Mesendoderm (in vitro differentiated cells): ENCODE results near the gene GGT5.

Source experiments
- DNase-seq: peaks from one replicate; pipeline ENCODE4 v3.0.0; 2013
- H2AK5ac ChIP-seq: 2 replicates; pipeline ENCODE4 v1.6.1; 2013; ENCODE audit warnings: low read length, inconsistent platforms
- H2BK120ac ChIP-seq: 2 replicates; pipeline ENCODE4 v1.6.1; 2013; ENCODE audit warnings: low read depth, mild to moderate bottlenecking, low read length, moderate library complexity, mixed read lengths
- H2BK15ac ChIP-seq: replicated peaks from 2 replicates; pipeline ENCODE4 v1.6.1; 2013; ENCODE audit warnings: low read depth, mild to moderate bottlenecking, moderate library complexity
- H2BK5ac ChIP-seq: 2 replicates; pipeline ENCODE4 v1.6.1; 2013; ENCODE audit warnings: low read length, inconsistent platforms
- H3K18ac ChIP-seq: 2 replicates; pipeline ENCODE4 v1.6.1; 2013; ENCODE audit warnings: mild to moderate bottlenecking, low read length, mixed read lengths
- H3K23ac ChIP-seq: one replicate; pipeline ENCODE4 v1.6.1; 2013; ENCODE audit warnings: low read length
- H3K27ac ChIP-seq: 2 replicates; pipeline ENCODE4 v1.5.1; 2013; ENCODE audit warnings: low read depth, mild to moderate bottlenecking, inconsistent platforms, low read length, moderate library complexity
- H3K27me3 ChIP-seq: 2 replicates; pipeline ENCODE4 v1.6.1; 2013; ENCODE audit warnings: low read length, control low read depth, mild to moderate bottlenecking, inconsistent platforms; ENCODE audit not compliant: insufficient read depth, poor library complexity
- H3K36me3 ChIP-seq: 2 replicates; pipeline ENCODE4 v1.6.1; 2013; ENCODE audit warnings: low read length, inconsistent platforms; ENCODE audit not compliant: control insufficient read depth, insufficient read depth
- H3K4ac ChIP-seq: one replicate; pipeline ENCODE4 v1.6.1; 2013; ENCODE audit warnings: low read depth, mild to moderate bottlenecking, low read length, moderate library complexity
- H3K4me1 ChIP-seq: 2 replicates; pipeline ENCODE4 v1.6.1; 2013; ENCODE audit warnings: low read depth, low read length, inconsistent platforms; ENCODE audit not compliant: control insufficient read depth
- H3K4me2 ChIP-seq: 2 replicates; pipeline ENCODE4 v1.6.1; 2013; ENCODE audit warnings: low read length
- H3K4me3 ChIP-seq: 2 replicates; pipeline ENCODE4 v1.5.1; 2013; ENCODE audit warnings: mild to moderate bottlenecking, low read length
- H3K56ac ChIP-seq: one replicate; pipeline ENCODE4 v1.6.1; 2013; ENCODE audit warnings: low read length
- H3K79me1 ChIP-seq: 2 replicates; pipeline ENCODE4 v1.6.1; 2013; ENCODE audit warnings: low read length, inconsistent platforms
- H3K79me2 ChIP-seq: 2 replicates; pipeline ENCODE4 v1.6.1; 2013; ENCODE audit warnings: mild to moderate bottlenecking, low read length; ENCODE audit not compliant: control insufficient read depth, insufficient read depth
- H3K9ac ChIP-seq: 2 replicates; pipeline ENCODE4 v1.6.1; 2013; ENCODE audit warnings: low read length, inconsistent platforms
- H4K5ac ChIP-seq: one replicate; pipeline ENCODE4 v1.6.1; 2013; ENCODE audit warnings: low read length
- H4K8ac ChIP-seq: one replicate; pipeline ENCODE4 v1.6.1; 2013; ENCODE audit warnings: low read depth, mild to moderate bottlenecking, control low read depth, low read length, moderate library complexity
- WGBS: extraction: QIAGEN DNeasy Blood & Tissue Kit; methylation state at CpG from one replicate; pipeline ENCODE4 v1.1.7; 2013; ENCODE audit warnings: low lambda C conversion rate, missing lambda C conversion rate; ENCODE audit not compliant: insufficient coverage; ENCODE audit errors: extremely low coverage; 5-methylcytosine and 5-hydroxymethylcytosine counted together

GGT5 gene

DNA sequence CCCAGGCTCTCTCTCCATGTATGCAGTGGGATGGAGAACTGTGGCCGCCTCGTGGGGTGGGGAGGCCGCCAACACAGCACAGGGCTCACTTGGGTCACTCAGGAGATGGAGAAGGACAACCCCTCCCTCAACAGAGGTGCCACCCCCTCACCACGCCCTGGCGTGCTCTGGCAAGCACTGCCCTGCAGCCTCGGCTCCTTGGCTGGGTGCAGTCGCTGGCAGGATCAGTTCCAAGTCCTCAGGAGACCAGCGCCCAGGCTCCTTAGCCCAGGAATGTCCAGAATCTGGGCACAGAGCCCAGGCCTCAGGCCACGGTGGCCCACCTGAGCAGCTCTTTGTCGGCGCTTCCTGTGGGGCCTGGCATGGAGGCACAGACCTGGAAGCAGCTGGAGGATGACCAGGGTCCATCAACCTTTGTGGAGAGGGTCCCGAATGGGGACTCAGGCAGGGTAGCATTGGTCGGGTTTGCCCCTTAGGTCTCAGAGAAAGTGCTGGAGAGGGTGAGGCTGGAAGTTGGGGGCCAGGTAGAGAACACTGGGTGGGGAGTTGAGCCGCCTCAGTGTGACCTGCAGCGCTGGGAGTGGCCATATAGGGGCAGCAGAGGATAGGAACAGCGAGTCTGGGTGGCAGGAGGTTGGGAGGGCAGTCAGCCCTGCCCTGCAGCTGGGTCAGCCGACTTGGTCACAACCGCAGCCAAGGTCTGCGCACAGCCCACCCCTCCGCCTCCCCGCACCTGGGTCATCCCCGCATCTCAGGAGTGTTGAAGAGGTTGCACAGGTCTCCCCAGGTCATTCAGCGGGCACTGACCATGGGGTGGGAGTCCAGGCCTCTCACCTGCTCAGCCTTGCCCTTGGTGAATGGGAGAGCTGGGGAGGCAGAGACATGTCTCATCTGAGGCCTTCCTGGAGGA is 55.4 kb downstream of the GGT5 start:
- Histone ChIP-seq H3K79me1 (no peaks in the 10 kb centered on the region), H3K4me1 (no peaks in the 10 kb centered on the region), H3K79me2 (no peaks in the 10 kb centered on the region), H3K4me2 (no peak overlapping the region), H3K4me3 (no peak overlapping the region), H3K18ac (no peak overlapping the region), H3K27me3 (no peaks in the 10 kb centered on the region), H2BK120ac (no peak overlapping the region), H2BK15ac (no peak overlapping the region), H2BK5ac (no peak overlapping the region), H3K27ac (no peak overlapping the region), H3K9ac (no peak overlapping the region), H4K5ac (no peak overlapping the region), H3K36me3 (no peaks in the 10 kb centered on the region), H2AK5ac (no peak overlapping the region), H3K4ac (no peak overlapping the region), H3K56ac (no peak overlapping the region), H3K23ac (no peak overlapping the region), H4K8ac (no peak overlapping the region)
- WGBS, result no CpG with 5 or more reads among the region's 23 CpGs
- DNase-seq, result peak; percentile 56

DNA sequence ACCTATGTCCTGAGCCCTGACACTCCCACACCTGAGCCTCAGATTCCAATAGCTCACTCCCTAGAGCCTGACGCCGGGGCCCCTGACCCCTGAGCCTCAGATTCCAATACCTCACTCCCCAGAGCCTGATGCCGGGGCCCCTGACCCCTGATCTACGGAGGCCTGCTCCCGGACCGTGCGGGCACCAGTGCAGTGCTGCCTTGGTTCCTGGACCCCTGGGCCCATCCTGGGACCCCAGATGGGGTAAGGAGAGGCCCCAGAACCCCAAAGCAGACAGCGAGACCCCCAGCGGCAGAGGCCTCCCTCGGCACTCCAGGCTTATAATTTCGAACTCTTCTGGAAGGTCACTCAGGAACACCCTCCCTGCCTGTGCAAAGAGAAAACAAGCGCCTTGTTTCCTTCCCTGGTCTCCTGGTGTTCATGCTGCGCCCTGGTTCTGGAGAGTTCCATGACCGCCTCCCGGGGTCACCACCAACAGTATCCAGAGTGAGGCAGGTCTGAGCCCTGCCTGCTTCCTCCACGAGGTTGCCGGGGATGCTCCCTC is 56.1 kb downstream of the GGT5 start:
- H2BK120ac ChIP-seq, result no peak overlapping the region
- H3K36me3 ChIP-seq, result no peaks in the 10 kb centered on the region
- no peak overlapping the region for H3K4me3 ChIP-seq
- no peak overlapping the region for H3K9ac ChIP-seq
- H2BK5ac ChIP-seq, result no peak overlapping the region
- H3K18ac ChIP-seq, result no peak overlapping the region
- no peak overlapping the region for H3K4me2 ChIP-seq
- no peak overlapping the region for H3K23ac ChIP-seq
- no peaks in the 10 kb centered on the region for H3K79me1 ChIP-seq
- no peak for DNase-seq
- H3K27ac ChIP-seq, result no peak overlapping the region
- H3K4ac ChIP-seq, result no peak overlapping the region
- H3K27me3 ChIP-seq, result no peaks in the 10 kb centered on the region
- no peaks in the 10 kb centered on the region for H3K79me2 ChIP-seq
- no peak overlapping the region for H2AK5ac ChIP-seq
- no peak overlapping the region for H4K5ac ChIP-seq
- WGBS, result no CpG with 5 or more reads among the region's 17 CpGs
- no peaks in the 10 kb centered on the region for H3K4me1 ChIP-seq
- H2BK15ac ChIP-seq, result no peak overlapping the region
- H4K8ac ChIP-seq, result no peak overlapping the region
- no peak overlapping the region for H3K56ac ChIP-seq

DNA sequence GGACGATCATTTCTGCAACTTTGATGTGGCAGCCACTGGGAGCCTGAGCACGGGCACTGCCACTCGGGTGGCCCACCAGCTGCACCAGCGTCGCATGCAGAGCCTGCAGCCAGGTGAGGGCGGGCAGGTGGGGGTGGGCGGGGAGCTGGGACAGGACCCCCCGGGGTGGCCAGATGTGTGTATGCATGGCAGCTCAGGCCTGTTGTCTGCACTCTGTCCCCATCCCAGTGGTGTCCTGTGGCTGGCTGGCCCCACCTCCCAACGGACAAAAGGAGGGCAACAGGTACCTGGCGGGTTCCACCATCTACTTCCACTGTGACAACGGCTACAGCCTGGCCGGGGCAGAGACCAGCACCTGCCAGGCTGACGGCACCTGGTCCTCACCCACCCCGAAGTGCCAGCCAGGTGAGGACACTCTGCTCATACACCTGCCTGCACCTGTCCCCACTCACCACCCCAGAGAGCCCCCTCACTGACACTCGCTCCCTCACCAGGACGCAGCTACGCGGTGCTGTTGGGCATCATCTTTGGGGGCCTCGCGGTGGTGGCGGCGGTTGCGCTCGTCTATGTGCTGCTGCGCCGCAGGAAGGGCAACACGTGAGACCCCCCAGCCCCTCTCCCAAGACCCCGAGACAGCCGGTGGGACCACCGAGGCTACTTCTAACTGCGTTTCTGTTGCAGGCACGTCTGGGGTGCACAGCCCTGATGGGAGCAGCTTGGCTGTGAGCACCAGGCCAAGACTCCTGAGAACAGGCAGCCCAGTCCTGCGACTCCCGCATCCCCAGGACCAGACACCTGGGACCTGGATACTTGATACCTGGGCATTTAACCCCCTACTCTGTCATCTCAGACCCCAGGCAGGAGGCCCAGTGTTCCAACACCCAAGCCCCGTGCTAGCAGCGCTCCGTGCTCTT is 56.9 kb downstream of the GGT5 start:
- H2BK15ac ChIP-seq, result no peak overlapping the region
- no peak for DNase-seq
- H3K18ac ChIP-seq, result no peak overlapping the region
- H3K27ac ChIP-seq, result no peak overlapping the region
- no peak overlapping the region for H3K4me2 ChIP-seq
- no peaks in the 10 kb centered on the region for H3K27me3 ChIP-seq
- H2BK120ac ChIP-seq, result no peak overlapping the region
- H3K79me1 ChIP-seq, result no peaks in the 10 kb centered on the region
- no peak overlapping the region for H4K8ac ChIP-seq
- no peak overlapping the region for H3K4me3 ChIP-seq
- no peaks in the 10 kb centered on the region for H3K79me2 ChIP-seq
- H2BK5ac ChIP-seq, result no peak overlapping the region
- H3K23ac ChIP-seq, result no peak overlapping the region
- WGBS, result no CpG with 5 or more reads among the region's 37 CpGs
- H3K56ac ChIP-seq, result no peak overlapping the region
- no peak overlapping the region for H2AK5ac ChIP-seq
- H3K36me3 ChIP-seq, result no peaks in the 10 kb centered on the region
- H3K4me1 ChIP-seq, result no peaks in the 10 kb centered on the region
- no peak overlapping the region for H3K4ac ChIP-seq
- no peak overlapping the region for H3K9ac ChIP-seq
- no peak overlapping the region for H4K5ac ChIP-seq

DNA sequence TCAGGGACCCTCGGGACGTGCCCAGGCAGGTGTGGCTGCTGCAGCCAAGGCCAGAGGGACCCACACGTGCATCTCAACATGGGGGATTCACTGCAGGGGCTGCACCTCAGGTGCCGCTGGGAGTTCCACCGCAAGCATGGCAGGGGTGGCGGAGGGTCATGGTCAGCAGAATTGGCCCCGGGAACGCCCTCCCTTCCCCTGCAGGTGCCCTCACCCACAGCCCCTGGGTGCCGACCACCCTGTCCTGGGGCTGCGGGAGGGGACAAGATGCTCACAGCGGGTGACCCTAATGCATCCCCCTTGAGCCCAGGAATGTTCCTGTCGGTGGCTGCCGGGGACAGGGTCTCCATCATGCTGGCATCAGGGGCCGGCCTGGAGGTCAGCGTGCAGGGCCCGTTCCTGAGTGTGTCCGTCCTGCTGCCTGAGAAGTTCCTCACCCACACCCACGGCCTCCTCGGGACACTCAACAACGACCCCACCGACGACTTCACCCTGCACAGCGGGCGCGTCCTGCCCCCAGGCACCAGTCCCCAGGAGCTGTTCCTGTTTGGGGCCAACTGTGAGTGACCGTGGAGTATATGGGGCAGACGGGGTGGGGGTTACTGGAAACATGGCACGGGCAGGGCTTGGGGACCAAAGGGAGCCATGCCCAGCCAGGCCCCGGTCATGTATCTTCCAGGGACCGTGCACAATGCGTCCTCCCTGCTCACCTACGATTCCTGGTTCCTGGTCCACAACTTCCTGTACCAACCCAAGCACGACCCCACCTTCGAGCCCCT is 57.8 kb downstream of the GGT5 start:
- no peaks in the 10 kb centered on the region for H3K36me3 ChIP-seq
- no peak overlapping the region for H3K23ac ChIP-seq
- H3K27ac ChIP-seq, result no peak overlapping the region
- H3K4ac ChIP-seq, result no peak overlapping the region
- H3K56ac ChIP-seq, result no peak overlapping the region
- no peaks in the 10 kb centered on the region for H3K79me1 ChIP-seq
- H3K27me3 ChIP-seq, result no peaks in the 10 kb centered on the region
- no peaks in the 10 kb centered on the region for H3K79me2 ChIP-seq
- H3K18ac ChIP-seq, result no peak overlapping the region
- no peak overlapping the region for H2BK5ac ChIP-seq
- H3K4me3 ChIP-seq, result no peak overlapping the region
- no peak overlapping the region for H3K9ac ChIP-seq
- H2BK15ac ChIP-seq, result no peak overlapping the region
- H2AK5ac ChIP-seq, result no peak overlapping the region
- H3K4me2 ChIP-seq, result no peak overlapping the region
- H4K8ac ChIP-seq, result no peak overlapping the region
- no peak overlapping the region for H4K5ac ChIP-seq
- no peak for DNase-seq
- no CpG with 5 or more reads among the region's 34 CpGs for WGBS
- H2BK120ac ChIP-seq, result no peak overlapping the region
- no peaks in the 10 kb centered on the region for H3K4me1 ChIP-seq

DNA sequence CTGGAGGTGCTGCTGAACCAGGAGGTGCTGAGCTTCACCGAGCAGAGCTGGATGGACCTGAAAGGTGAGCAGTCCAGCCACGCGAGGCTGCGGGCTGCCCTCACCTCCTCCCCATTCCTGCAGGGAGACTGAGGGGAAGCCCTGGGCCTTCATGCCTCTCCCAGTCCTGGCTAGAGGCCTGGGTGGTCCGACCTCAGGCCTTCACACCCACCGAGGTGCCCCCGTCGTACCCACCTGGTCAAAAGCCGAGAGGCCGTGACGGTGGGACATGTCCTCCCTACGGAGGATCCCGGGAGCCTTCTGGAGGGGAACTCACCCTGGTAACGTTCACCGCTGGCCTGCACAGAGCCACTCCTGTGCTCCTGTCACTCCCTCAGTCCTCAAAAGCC is 58.5 kb downstream of the GGT5 start:
- WGBS, result no CpG with 5 or more reads among the region's 15 CpGs
- Histone ChIP-seq H2AK5ac (no peak overlapping the region), H3K36me3 (no peaks in the 10 kb centered on the region), H3K27me3 (no peaks in the 10 kb centered on the region), H3K79me1 (no peaks in the 10 kb centered on the region), H3K56ac (no peak overlapping the region), H3K27ac (no peak overlapping the region), H2BK15ac (no peak overlapping the region), H2BK5ac (no peak overlapping the region), H4K8ac (no peak overlapping the region), H2BK120ac (no peak overlapping the region), H3K4me1 (no peaks in the 10 kb centered on the region), H3K4ac (no peak overlapping the region), H3K4me3 (no peak overlapping the region), H4K5ac (no peak overlapping the region), H3K18ac (no peak overlapping the region), H3K79me2 (no peaks in the 10 kb centered on the region), H3K9ac (no peak overlapping the region), H3K4me2 (no peak overlapping the region), H3K23ac (no peak overlapping the region)
- DNase-seq, result no peak
